ENCODE measurements around the gene NINL.

Gene NINL

GRCh38 chr20:25500880-25501351, 84.4 kb downstream of the NINL start:
- no peak overlapping the region for H3K4me3 ChIP-seq (ENCODE audit: low read depth, low read length)
- no peak for TF ChIP-seq CTCF (conservative IDR thresholded peaks at IDR 0.05; ENCODE audit: low read depth, low read length)
- no peak for DNase-seq (ENCODE audit: low read depth)

GRCh38 chr20:25499855-25500434, 85.4 kb downstream of the NINL start:
- peak; percentile 4 for TF ChIP-seq CTCF (conservative IDR thresholded peaks at IDR 0.05; ENCODE audit: low read depth, low read length)
- no peak for DNase-seq (ENCODE audit: low read depth)
- H3K4me3 ChIP-seq (ENCODE audit: low read depth, low read length) = no peak overlapping the region

DNA sequence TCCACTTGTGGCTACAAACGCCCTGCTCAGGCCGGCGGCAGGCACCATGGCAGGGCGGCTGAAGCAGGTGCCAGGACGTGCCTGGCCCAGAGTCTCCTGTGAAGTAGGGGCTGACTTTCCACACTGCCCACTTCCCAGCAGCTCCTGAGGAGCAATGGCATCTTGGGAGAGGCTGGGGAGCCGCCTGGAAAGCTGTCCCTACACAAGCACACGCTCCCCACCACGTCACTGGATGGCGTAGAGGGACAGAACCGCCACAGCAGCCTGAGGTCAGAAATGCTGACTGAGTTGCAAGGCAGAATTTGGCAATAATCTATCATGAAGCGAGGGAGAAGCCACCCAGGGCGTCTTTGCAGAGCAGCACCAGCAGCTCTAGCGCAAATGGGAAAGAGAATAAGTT, 86.3 kb downstream of the NINL start:
- no peak for TF ChIP-seq CTCF (conservative IDR thresholded peaks at IDR 0.05; ENCODE audit: low read depth, low read length)
- H3K4me3 ChIP-seq (ENCODE audit: low read depth, low read length) = no peak overlapping the region
- no peak for DNase-seq (ENCODE audit: low read depth)

GRCh38 chr20:25498280-25498606, 87.1 kb downstream of the NINL start:
- H3K4me3 ChIP-seq (ENCODE audit: low read depth, low read length) = no peak overlapping the region
- no peak for TF ChIP-seq CTCF (conservative IDR thresholded peaks at IDR 0.05; ENCODE audit: low read depth, low read length)
- no peak for DNase-seq (ENCODE audit: low read depth)

GRCh38 chr20:25497586-25498279, 87.6 kb downstream of the NINL start:
- no peak overlapping the region for H3K4me3 ChIP-seq (ENCODE audit: low read depth, low read length)
- TF ChIP-seq CTCF (conservative IDR thresholded peaks at IDR 0.05; ENCODE audit: low read depth, low read length) = no peak
- no peak for DNase-seq (ENCODE audit: low read depth)

GRCh38 chr20:25496968-25497401, 88.3 kb downstream of the NINL start:
- H3K4me3 ChIP-seq (ENCODE audit: low read depth, low read length) = no peak overlapping the region
- TF ChIP-seq CTCF (conservative IDR thresholded peaks at IDR 0.05; ENCODE audit: low read depth, low read length) = no peak
- no peak for DNase-seq (ENCODE audit: low read depth)
